Upper lobe of left lung (tissue), 6 donors: Measurements from ENCODE around the gene GNAO1. TPM values are rescaled to one million over a fixed set of nuclear protein-coding genes. Genes with fewer than 3 reads are reported as not detected.

ENCODE experiments used
- ATAC-seq, 2 donors: fragments of 200-7000 bp; cut with Tn5 transposase; one replicate each; pipeline ENCODE4 v1.9.1; 2022; ENCODE audit warnings: mild to moderate bottlenecking in 2 of 2, moderate library complexity in 2 of 2; ENCODE audit not compliant: low FRiP score in 2 of 2
- DNase-seq, 2 donors: peaks; one replicate each; pipeline ENCODE4 v3.0.0-alpha.2; 2019 to 2020
- H3K27ac ChIP-seq, 4 donors: fragments of 200-600 bp; sonication (generic); one replicate each; pipeline ENCODE4 v1.5.1; 2016 to 2019
- H3K27me3 ChIP-seq, 4 donors: fragments of 200-600 bp; sonication (generic); one replicate each; pipeline ENCODE4 v1.5.1; 2017 to 2019
- H3K36me3 ChIP-seq, 4 donors: fragments of 200-600 bp; sonication (generic); one replicate each; pipeline ENCODE4 v1.5.1; 2016 to 2019
- H3K4me1 ChIP-seq, 4 donors: fragments of 200-600 bp; sonication (generic); one replicate each; pipeline ENCODE4 v1.5.1; 2018 to 2019
- H3K4me3 ChIP-seq, 4 donors: fragments of 200-600 bp; sonication (generic); one replicate each; pipeline ENCODE4 v1.5.1; 2017 to 2019; ENCODE audit warnings: mild to moderate bottlenecking in 2 of 4, moderate library complexity in 1 of 4
- H3K9me3 ChIP-seq, 4 donors: fragments of 200-600 bp; sonication (generic); one replicate each; pipeline ENCODE4 v1.5.1; 2018 to 2019
- EP300 ChIP-seq, 4 donors: sonication (generic); formaldehyde crosslinking; IDR thresholded peaks; one replicate each; pipeline ENCODE4 v1.5.1; 2017; ENCODE audit warnings: antibody characterized with exemption in 4 of 4, control low read depth in 2 of 4
- POLR2A ChIP-seq, 4 donors: fragments of 450-650 bp; IDR thresholded peaks; one replicate each; pipeline ENCODE4 v1.5.1; 2016 to 2017; ENCODE audit warnings: antibody characterized with exemption in 4 of 4, mild to moderate bottlenecking in 2 of 4
- POLR2AphosphoS5 ChIP-seq, 2 donors: sonication (generic); formaldehyde crosslinking; IDR thresholded peaks; one replicate each; pipeline ENCODE4 v1.5.1; 2017; ENCODE audit warnings: antibody characterized with exemption in 2 of 2
- WGBS, 2 donors: methylation state at CpG; one replicate each; pipeline ENCODE4 v1.1.5; 2017 to 2018; 5-methylcytosine and 5-hydroxymethylcytosine counted together
- total RNA-seq, 6 donors: library from RNA; depleted of rRNA in 4 of 6; stranded (reverse); fragments of >200 nt in 4 of 6; gene quantifications; one replicate each; pipeline versions ENCODE4 v1.1.0 to v1.2.1, GENCODE V29; 2016 to 2021
- TF ChIP-seq, protein P1 (sequence below), 6 experiments: fragments of 450-650 bp in 4 of 6; fragments of 200-600 bp in 2 of 6; sonication (generic) in 2 of 6; IDR thresholded peaks; one replicate each; pipeline ENCODE4 v1.5.1; 2016 to 2019; ENCODE audit warnings: antibody characterized with exemption in 6 of 6
- donor health status: DM: no; HTN: no; CAD: no; lungs with moderate emphysema.
- donor health status: DM: no; HTN: yes; CAD: no; lungs with severe emphysema.

Gene GNAO1
- total RNA-seq, 6 donors from 2014 or later = 0.46 to 2.7 (median 0.79) TPM; not detected in 1

DNA sequence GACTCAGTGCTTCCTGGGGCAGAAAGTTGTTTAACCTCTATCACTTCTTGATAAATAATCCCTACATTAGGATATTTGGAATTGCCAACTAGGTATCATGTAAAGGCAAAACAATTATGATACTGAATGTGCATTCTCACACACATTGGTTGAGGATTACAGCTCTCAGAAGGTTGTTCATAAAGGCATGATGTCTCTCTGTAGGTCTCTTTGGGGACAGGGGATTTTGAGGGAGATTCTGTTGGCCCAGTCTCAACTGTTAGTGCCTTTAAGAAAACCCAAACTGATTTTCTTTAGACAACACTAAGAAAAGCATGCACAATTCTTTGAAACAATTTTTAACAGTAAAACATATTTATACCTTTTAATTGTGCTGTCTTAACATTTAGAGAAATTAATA is 56.5 kb downstream of the GNAO1 start:
- no peak for DNase-seq
- TF ChIP-seq POLR2A (IDR thresholded peaks at IDR 0.05) = no peak
- Histone ChIP-seq H3K36me3 (no peaks in the 10 kb centered on the region), H3K4me1 (peaks cover 0 to 18% (median 5%) of the 10 kb centered on the region in 4 donors), H3K9me3 (no peaks in the 10 kb centered on the region), H3K4me3 (no peak overlapping the region), H3K27me3 (no peaks in the 10 kb centered on the region), H3K27ac (no peak overlapping the region)
- ATAC-seq = no peak

DNA sequence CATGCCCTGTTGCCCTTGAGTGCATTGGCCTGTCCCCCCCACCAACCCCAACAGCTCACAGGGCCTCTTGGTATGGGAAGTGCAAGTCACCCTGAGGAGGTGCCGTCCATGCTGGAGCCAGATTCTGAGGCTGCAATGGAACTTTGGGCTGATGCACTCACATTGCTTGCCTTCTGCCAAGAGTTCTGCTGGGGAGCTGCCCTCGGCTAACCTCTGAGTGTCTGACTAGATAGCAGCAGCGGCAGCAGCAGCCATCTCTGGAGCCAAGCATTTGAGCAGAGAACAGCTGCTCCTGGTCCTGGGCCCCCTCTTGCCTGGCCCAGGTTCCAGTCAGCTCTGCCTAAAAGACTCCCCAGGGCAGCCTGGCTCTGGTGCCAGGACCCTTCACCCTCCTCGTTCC is 61.5 kb downstream of the GNAO1 start:
- 61 to 63% methylated on average over 4 of the region's 4 CpGs for WGBS, 2 donors
- Histone ChIP-seq H3K4me1 (peaks cover 0 to 12% (median 0%) of the 10 kb centered on the region in 4 donors), H3K4me3 (no peak overlapping the region), H3K36me3 (no peaks in the 10 kb centered on the region), H3K27ac (no peak overlapping the region), H3K27me3 (no peaks in the 10 kb centered on the region), H3K9me3 (no peaks in the 10 kb centered on the region)
- no peak for TF ChIP-seq POLR2A (IDR thresholded peaks at IDR 0.05)
- no peak for TF ChIP-seq EP300 (IDR thresholded peaks at IDR 0.05)
- TF ChIP-seq POLR2AphosphoS5 (IDR thresholded peaks at IDR 0.05) = no peak
- TF ChIP-seq, protein P1, sequence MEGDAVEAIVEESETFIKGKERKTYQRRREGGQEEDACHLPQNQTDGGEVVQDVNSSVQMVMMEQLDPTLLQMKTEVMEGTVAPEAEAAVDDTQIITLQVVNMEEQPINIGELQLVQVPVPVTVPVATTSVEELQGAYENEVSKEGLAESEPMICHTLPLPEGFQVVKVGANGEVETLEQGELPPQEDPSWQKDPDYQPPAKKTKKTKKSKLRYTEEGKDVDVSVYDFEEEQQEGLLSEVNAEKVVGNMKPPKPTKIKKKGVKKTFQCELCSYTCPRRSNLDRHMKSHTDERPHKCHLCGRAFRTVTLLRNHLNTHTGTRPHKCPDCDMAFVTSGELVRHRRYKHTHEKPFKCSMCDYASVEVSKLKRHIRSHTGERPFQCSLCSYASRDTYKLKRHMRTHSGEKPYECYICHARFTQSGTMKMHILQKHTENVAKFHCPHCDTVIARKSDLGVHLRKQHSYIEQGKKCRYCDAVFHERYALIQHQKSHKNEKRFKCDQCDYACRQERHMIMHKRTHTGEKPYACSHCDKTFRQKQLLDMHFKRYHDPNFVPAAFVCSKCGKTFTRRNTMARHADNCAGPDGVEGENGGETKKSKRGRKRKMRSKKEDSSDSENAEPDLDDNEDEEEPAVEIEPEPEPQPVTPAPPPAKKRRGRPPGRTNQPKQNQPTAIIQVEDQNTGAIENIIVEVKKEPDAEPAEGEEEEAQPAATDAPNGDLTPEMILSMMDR (IDR thresholded peaks at IDR 0.05) = no peak
- ATAC-seq (peak in 1 of 2 donors; percentile 53), DNase-seq (no peak)

DNA sequence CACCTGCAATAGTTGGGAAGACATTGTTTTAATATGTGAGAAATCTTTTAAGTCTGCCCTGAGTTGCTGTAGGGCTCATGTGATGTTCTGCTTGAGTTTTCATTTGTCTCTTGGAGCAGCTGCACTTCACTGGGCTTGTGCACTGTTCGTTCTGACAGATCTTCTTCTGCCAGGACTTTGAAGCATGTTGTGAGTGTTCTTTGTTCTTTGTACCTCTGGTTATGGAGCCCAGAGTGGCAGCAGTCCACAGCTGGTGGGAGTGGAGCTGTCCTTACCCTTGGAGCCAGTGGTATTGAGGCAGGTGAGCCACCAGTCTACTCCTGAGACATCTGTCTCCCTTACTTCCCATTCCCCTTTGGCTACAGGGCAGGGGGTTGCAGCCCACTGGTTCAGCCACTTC is 64.6 kb downstream of the GNAO1 start:
- DNase-seq (no peak), ATAC-seq (no peak)
- Histone ChIP-seq H3K4me3 (no peak overlapping the region), H3K36me3 (no peaks in the 10 kb centered on the region), H3K9me3 (no peaks in the 10 kb centered on the region), H3K27me3 (no peaks in the 10 kb centered on the region), H3K4me1 (peaks cover 0 to 12% (median 0%) of the 10 kb centered on the region in 4 donors), H3K27ac (no peak overlapping the region)
- TF ChIP-seq POLR2A (IDR thresholded peaks at IDR 0.05) (no peak), EP300 (IDR thresholded peaks at IDR 0.05) (no peak), POLR2AphosphoS5 (IDR thresholded peaks at IDR 0.05) (no peak)
- TF ChIP-seq, protein P1 (IDR thresholded peaks at IDR 0.05) = no peak
- WGBS, 2 donors = 57 to 71% methylated on average over 1 of the region's 1 CpG

DNA sequence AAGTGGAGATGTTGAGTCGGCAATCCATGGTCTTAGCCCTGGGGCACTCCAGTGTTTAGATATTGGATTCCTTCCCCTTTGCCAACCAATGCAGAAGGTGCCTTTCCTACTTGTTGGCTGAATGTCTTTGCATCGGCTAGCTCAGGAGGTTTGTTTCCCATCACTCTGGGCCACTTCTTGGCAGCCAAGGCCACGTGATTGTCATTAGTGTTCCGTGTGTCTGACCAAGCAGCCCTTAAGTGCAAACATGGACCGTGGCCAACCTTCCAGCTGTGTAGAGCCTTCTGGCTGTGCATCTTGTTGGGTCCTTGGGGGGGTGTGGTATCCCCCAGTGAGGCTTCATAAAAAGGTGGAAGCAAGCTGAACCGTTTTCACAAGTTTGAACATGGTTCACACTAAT is 66.0 kb downstream of the GNAO1 start:
- Histone ChIP-seq H3K9me3 (no peaks in the 10 kb centered on the region), H3K27ac (no peak overlapping the region), H3K4me3 (no peak overlapping the region), H3K4me1 (peaks cover 0 to 8% (median 0%) of the 10 kb centered on the region in 4 donors), H3K36me3 (no peaks in the 10 kb centered on the region), H3K27me3 (no peaks in the 10 kb centered on the region)
- WGBS, 2 donors = 70 to 77% methylated on average over 6 of the region's 6 CpGs
- TF ChIP-seq POLR2A (IDR thresholded peaks at IDR 0.05) (no peak), EP300 (IDR thresholded peaks at IDR 0.05) (no peak), POLR2AphosphoS5 (IDR thresholded peaks at IDR 0.05) (no peak)
- TF ChIP-seq, protein P1 (IDR thresholded peaks at IDR 0.05) = no peak
- ATAC-seq (no peak), DNase-seq (no peak)

DNA sequence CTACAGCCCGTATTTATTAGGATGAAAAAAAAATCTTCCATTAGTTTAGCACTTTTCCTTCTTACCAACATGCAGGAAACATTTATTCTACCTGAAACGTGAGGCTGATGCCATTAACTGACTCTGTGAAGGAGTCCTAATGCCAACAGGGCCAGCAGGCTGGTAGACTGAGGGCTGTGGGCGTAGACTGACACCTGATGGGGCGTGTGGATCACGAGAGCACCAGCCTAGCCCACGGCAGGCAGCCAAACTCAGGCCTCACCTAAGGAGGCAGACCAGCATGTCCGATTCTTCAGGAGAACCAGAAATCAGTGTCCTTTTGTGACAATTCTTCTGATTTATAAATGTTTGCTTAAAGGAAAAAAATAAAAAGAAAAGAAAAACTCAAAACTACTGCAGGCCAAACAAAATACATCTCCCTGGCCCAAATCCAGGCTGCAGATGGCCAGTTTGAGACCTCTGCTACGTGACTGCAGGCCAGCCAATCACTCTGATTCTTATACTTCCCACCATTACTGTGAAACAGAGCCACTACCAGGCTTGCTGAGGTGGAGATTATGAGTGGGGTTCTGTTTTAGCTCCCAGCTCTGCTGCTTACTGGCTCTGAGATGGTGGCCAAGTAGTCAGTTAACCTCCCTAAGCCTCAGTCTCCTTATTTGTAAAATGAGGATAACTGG is 66.5 kb downstream of the GNAO1 start:
- Histone ChIP-seq H3K4me1 (peaks cover 0 to 5% (median 0%) of the 10 kb centered on the region in 4 donors), H3K9me3 (no peaks in the 10 kb centered on the region), H3K27me3 (no peaks in the 10 kb centered on the region), H3K4me3 (no peak overlapping the region), H3K36me3 (no peaks in the 10 kb centered on the region), H3K27ac (no peak overlapping the region)
- no peak for DNase-seq
- TF ChIP-seq, protein P1 (IDR thresholded peaks at IDR 0.05) = no peak
- TF ChIP-seq EP300 (IDR thresholded peaks at IDR 0.05) (no peak), POLR2AphosphoS5 (IDR thresholded peaks at IDR 0.05) (no peak), POLR2A (IDR thresholded peaks at IDR 0.05) (no peak)
- 77 to 79% methylated on average over 8 of the region's 8 CpGs for WGBS, 2 donors
- no peak for ATAC-seq
